Heart left ventricle (tissue), 13 donors: ENCODE measurements around the gene ADRM1.

ENCODE experiments used
- CTCF ChIP-seq, 12 donors: fragments of 200-600 bp; sonication (generic) in 4 of 12; IDR thresholded peaks; one replicate each; pipeline versions ENCODE4 v1.5.0 to v1.8.0; 2018 to 2022; ENCODE audit warnings: antibody characterized with exemption in 12 of 12, mild to moderate bottlenecking in 5 of 12
- POLR2A ChIP-seq, 2 donors: fragments of 450-650 bp; IDR thresholded peaks; one replicate each; pipeline ENCODE4 v1.6.1; 2017; ENCODE audit warnings: antibody characterized with exemption in 2 of 2, mild to moderate bottlenecking in 2 of 2, moderate library complexity in 2 of 2
- donor health status: ischemic (EF 13 %, LVEDD 7.1; RV severe dilation, severe dysfunction).
- donor health status: DM: no; HTN: yes; CAD: no.
- donor health status: DM: no; HTN: no; CAD: no.
- donor health status: ischemic (EF 25% LVEDD 6.9; RV normal size, moderate dysfunction).
- donor health status: ischemic (EF 25% LVEDD 5.7; RV mildly dilated, moderate dysfunction).
- donor health status: ischemic (EF 35%, LVEDD 5.7; RV mildly dilated, moderate dysfunction).
- donor health status: nonischemic (EF 11% LVEDD 7.7; RV severe dilation, severe dysfunction).
- donor health status: DM: yes; HTN: yes; CAD: no.
- donor health status: PGD.
- donor health status: ischemic (EF 29% LVEDD 5.4; RV normal size, mild dysfunction).
- donor health status: nonischemic (EF 23%, LVEDD 6.1; RV moderate dilation, normal function).

GRCh38 chr20:62293946-62294345, 8.9 kb upstream of the ADRM1 start:
- TF ChIP-seq CTCF (IDR thresholded peaks at IDR 0.05) (no peak), POLR2A (IDR thresholded peaks at IDR 0.05) (no peak)
